Kidney epithelial cell (primary cell): ENCODE results near the gene RBM41. TPM values are rescaled to one million over a fixed set of nuclear protein-coding genes. Genes with fewer than 3 reads are reported as not detected.

ENCODE experiments used
- DNase-seq: peaks from one replicate; pipeline ENCODE4 v3.0.0-alpha.2; 2010; ENCODE audit warnings: low read depth
- H3K27me3 ChIP-seq: 2 replicates; pipeline ENCODE4 v1.6.0; 2011; ENCODE audit warnings: low read length; ENCODE audit not compliant: control insufficient read depth, insufficient read depth
- H3K36me3 ChIP-seq: 2 replicates; pipeline ENCODE4 v1.5.1; 2011; ENCODE audit warnings: low read length; ENCODE audit not compliant: control insufficient read depth, insufficient read depth
- H3K4me3 ChIP-seq: 2 replicates; pipeline ENCODE4 v1.5.1; 2011; ENCODE audit warnings: low read depth, mild to moderate bottlenecking, control low read depth, low read length
- CTCF ChIP-seq: IDR thresholded peaks from 2 replicates; pipeline ENCODE4 v1.5.1; 2011; ENCODE audit warnings: mild to moderate bottlenecking, moderate library complexity, low read length, control low read depth, inconsistent platforms; ENCODE audit not compliant: insufficient read depth, poor library complexity, severe bottlenecking
- total RNA-seq: library from RNA; depleted of rRNA; stranded (reverse); fragments of >200 nt; gene quantifications from 2 replicates; pipeline ENCODE4 v1.2.3, GENCODE V29; 2015

RBM41 gene
- total RNA-seq, 1 donor from 2014 or later = 20.8 TPM

- Histone ChIP-seq H3K27me3 (no peaks in the 10 kb centered on the region), H3K36me3 (no peaks in the 10 kb centered on the region), H3K4me3 (no peak overlapping the region)
- TF ChIP-seq CTCF = no peak
- no peak for DNase-seq
These were observed 71.0 kb downstream of the RBM41 start for GRCh38 chrX:107047622-107048021.

GRCh38 chrX:107029752-107030151 is 88.9 kb downstream of the RBM41 start:
- no peak for TF ChIP-seq CTCF
- Histone ChIP-seq H3K4me3 (no peak overlapping the region), H3K36me3 (no peaks in the 10 kb centered on the region), H3K27me3 (no peaks in the 10 kb centered on the region)
- DNase-seq = no peak

- no peak for DNase-seq
- TF ChIP-seq CTCF = peak; percentile 51
- Histone ChIP-seq H3K36me3 (no peaks in the 10 kb centered on the region), H3K4me3 (no peak overlapping the region), H3K27me3 (no peaks in the 10 kb centered on the region)
These were observed 93.1 kb downstream of the RBM41 start for GRCh38 chrX:107025545-107025944.

GRCh38 chrX:107014936-107015335 is 103.7 kb downstream of the RBM41 start:
- TF ChIP-seq CTCF = no peak
- no peaks in the 10 kb centered on the region for H3K36me3 ChIP-seq
- no peak for DNase-seq
- no peak overlapping the region for H3K4me3 ChIP-seq
- H3K27me3 ChIP-seq = no peaks in the 10 kb centered on the region

Other genes with a start within 250 kb of the RBM41 start
- gene RIPPLY1, start 215.5 kb downstream of the RBM41 start, total RNA-seq = not detected in 2 replicates
- gene CLDN2, start 198.4 kb downstream of the RBM41 start, total RNA-seq = 0.13 TPM in 1 of 2 replicates, not detected in the other
- gene MORC4, start 118.6 kb downstream of the RBM41 start, total RNA-seq = 13.9 and 14.9 TPM in 2 replicates
- 1.6 and 1.8 TPM in 2 replicates for gene NUP62CL, start 87.6 kb upstream of the RBM41 start, total RNA-seq
- not detected in 2 replicates for gene DNAAF6, start 87.8 kb upstream of the RBM41 start, total RNA-seq